HCT116 (cell line): ENCODE results near the gene ARHGAP10. TPM values are rescaled to one million over a fixed set of nuclear protein-coding genes. Genes with fewer than 3 reads are reported as not detected.

Experiments
- ATAC-seq: fragments of 200-7000 bp; cut with Tn5 transposase; 2 replicates; pipeline ENCODE4 v1.9.1; 2020; ENCODE audit warnings: mild to moderate bottlenecking, moderate library complexity
- BruUV-seq: library from RNA; stranded (reverse); fragments of 400-500 nt; replicated peaks from 2 replicates; lab custom pipeline; 2021; lab: Mats Ljungman, UMichigan
- CTCF ChIA-PET: fragments of 300-600 bp; sonication (Branson Sonifier 250); formaldehyde crosslinking; loops from one replicate; lab custom pipeline; 2021; ENCODE audit warnings: antibody characterized with exemption; lab: Charles Lee
- POLR2A ChIA-PET: fragments of 300-600, 350-600 bp; sonication (Branson Sonifier 250); formaldehyde crosslinking; loops from one replicate; lab custom pipeline; 2021; ENCODE audit warnings: antibody characterized with exemption; lab: Charles Lee
- RAD21 ChIA-PET, 2 experiments: fragments of 300-600 bp; sonication (Branson Sonifier 250); formaldehyde crosslinking; loops; one replicate each; lab custom pipeline; 2023; ENCODE audit warnings: low total read pairs in 2 of 2; ENCODE audit not compliant: uncharacterized antibody in 2 of 2, unreplicated experiment in 2 of 2, low non-redundant PET in 1 of 2; lab: Charles Lee
- DNase-seq: peaks from one replicate; pipeline ENCODE4 v3.0.0-alpha.2; 2010; ENCODE audit warnings: low read depth, low spot score
- H2AFZ ChIP-seq: fragments of 200-600 bp; shearing (Covaris generic), sonication (generic); 2 replicates; pipeline ENCODE4 v1.6.1; 2017; ENCODE audit warnings: low read depth, mixed run types, mixed read lengths, antibody characterized with exemption, low read length; ENCODE audit not compliant: poor library complexity, severe bottlenecking
- H3K27ac ChIP-seq: 2 replicates; pipeline ENCODE4 v1.5.1; 2012; ENCODE audit warnings: low read depth, low read length
- H3K27me3 ChIP-seq: fragments of 200-600 bp; sonication (generic); 2 replicates; pipeline ENCODE4 v1.6.1; 2016; ENCODE audit warnings: mixed run types, low read length, mixed read lengths; ENCODE audit not compliant: insufficient read depth
- H3K36me3 ChIP-seq, 2 experiments: fragments of 200-500 bp in 1 of 2; fragments of 200-600 bp in 1 of 2; sonication (Bioruptor generic) in 1 of 2; sonication (generic) in 1 of 2; 2 replicates each; pipeline versions ENCODE4 v1.5.1 to v1.6.1; 2014 to 2016; ENCODE audit warnings: low read length in 2 of 2, inconsistent platforms in 1 of 2, mixed read lengths in 1 of 2, mixed run types in 1 of 2; ENCODE audit not compliant: insufficient read depth in 2 of 2, control insufficient read depth in 1 of 2
- H3K4me1 ChIP-seq, 2 experiments: fragments of 200-600 bp in 1 of 2; sonication (generic) in 1 of 2; 2 replicates each; pipeline versions ENCODE4 v1.5.1 to v1.6.1; 2012 to 2017; ENCODE audit warnings: low read length in 2 of 2, inconsistent platforms in 1 of 2, mild to moderate bottlenecking in 1 of 2, mixed read lengths in 1 of 2, mixed run types in 1 of 2, moderate library complexity in 1 of 2; ENCODE audit not compliant: insufficient read depth in 2 of 2, control insufficient read depth in 1 of 2
- H3K4me2 ChIP-seq: fragments of 200-600 bp; sonication (generic); 2 replicates; pipeline ENCODE4 v1.6.1; 2017; ENCODE audit warnings: mixed run types, low read length, mixed read lengths
- H3K4me3 ChIP-seq, 2 experiments: fragments of 200-600 bp in 1 of 2; sonication (generic) in 1 of 2; replicated peaks in 1 of 2; 2 replicates each; pipeline ENCODE4 v1.5.1; 2011 to 2016; ENCODE audit warnings: low read length in 2 of 2, control low read depth in 1 of 2, low read depth in 1 of 2, mild to moderate bottlenecking in 1 of 2, mixed read lengths in 1 of 2, mixed run types in 1 of 2
- H3K79me2 ChIP-seq: fragments of 200-600 bp; sonication (generic); 2 replicates; pipeline ENCODE4 v1.6.1; 2017; ENCODE audit warnings: mild to moderate bottlenecking, mixed run types, low read length, moderate library complexity, mixed read lengths; ENCODE audit not compliant: insufficient read depth
- H3K9ac ChIP-seq: fragments of 200-600 bp; sonication (generic); 2 replicates; pipeline ENCODE4 v1.6.1; 2016; ENCODE audit warnings: low read length, mixed read lengths
- H3K9me2 ChIP-seq: fragments of 200-600 bp; sonication (generic), shearing (Covaris generic); 2 replicates; pipeline ENCODE4 v1.6.1; 2017; ENCODE audit warnings: mixed run types, mild to moderate bottlenecking, moderate library complexity; ENCODE audit not compliant: insufficient read depth
- H3K9me3 ChIP-seq, 2 experiments: fragments of 200-500 bp in 1 of 2; fragments of 200-600 bp in 1 of 2; sonication (Bioruptor generic) in 1 of 2; sonication (generic) in 1 of 2; 2 replicates each; pipeline ENCODE4 v1.6.1; 2014 to 2017; ENCODE audit warnings: low read length in 2 of 2, mixed read lengths in 2 of 2, inconsistent platforms in 1 of 2, low read depth in 1 of 2, mild to moderate bottlenecking in 1 of 2, mixed run types in 1 of 2, moderate library complexity in 1 of 2; ENCODE audit not compliant: control insufficient read depth in 1 of 2, insufficient read depth in 1 of 2
- H4K20me1 ChIP-seq: fragments of 200-600 bp; sonication (generic), shearing (Covaris generic); 2 replicates; pipeline ENCODE4 v1.6.1; 2017; ENCODE audit warnings: mixed run types, mild to moderate bottlenecking, moderate library complexity; ENCODE audit not compliant: insufficient read depth
- CBX3 ChIP-seq: IDR thresholded peaks from 2 replicates; pipeline ENCODE4 v1.6.1; 2012; ENCODE audit warnings: low read depth
- ELF1 ChIP-seq: IDR thresholded peaks from 2 replicates; pipeline ENCODE4 v1.6.1; 2012; ENCODE audit warnings: low read depth, borderline replicate concordance
- JUND ChIP-seq: IDR thresholded peaks from 2 replicates; pipeline ENCODE4 v1.6.1; 2012
- SRF ChIP-seq: IDR thresholded peaks from 2 replicates; pipeline ENCODE4 v1.6.1; 2012; ENCODE audit warnings: low read depth
- TCF7L2 ChIP-seq: IDR thresholded peaks from 2 replicates; pipeline ENCODE4 v1.7.0; 2011; ENCODE audit warnings: borderline replicate concordance, inconsistent platforms; ENCODE audit not compliant: insufficient read depth, insufficient read length; ENCODE audit errors: extremely low read depth
- YY1 ChIP-seq: IDR thresholded peaks from 2 replicates; pipeline ENCODE4 v1.6.1; 2011; ENCODE audit warnings: low read length, low read depth, moderate library complexity, mild to moderate bottlenecking; ENCODE audit not compliant: insufficient replicate concordance; ENCODE audit errors: extremely low read depth
- intact Hi-C: fragments of 100-400 bp; cut with micrococcal nuclease; formaldehyde crosslinking; loops from 2 replicates; pipeline ENCODE4 v1.10.0; 2022
- total RNA-seq: library from RNA; stranded (reverse); gene quantifications from one replicate; pipeline ENCODE4 v1.2.1, GENCODE V29; 2021; ENCODE audit not compliant: unreplicated experiment
- TF ChIP-seq, protein P1 (sequence below): IDR thresholded peaks from 2 replicates; pipeline ENCODE4 v1.6.1; 2012
- TF ChIP-seq, protein P2 (sequence below): IDR thresholded peaks from 2 replicates; pipeline ENCODE4 v1.6.1; 2011; ENCODE audit warnings: mild to moderate bottlenecking, low read length, moderate library complexity; ENCODE audit not compliant: insufficient replicate concordance; ENCODE audit errors: extremely low read depth
- TF ChIP-seq, protein P3 (sequence below): IDR thresholded peaks from 2 replicates; pipeline ENCODE4 v1.6.1; 2012

The ARHGAP10 gene
- total RNA-seq, 1 experiment from 2014 or later = 24.7 TPM

DNA sequence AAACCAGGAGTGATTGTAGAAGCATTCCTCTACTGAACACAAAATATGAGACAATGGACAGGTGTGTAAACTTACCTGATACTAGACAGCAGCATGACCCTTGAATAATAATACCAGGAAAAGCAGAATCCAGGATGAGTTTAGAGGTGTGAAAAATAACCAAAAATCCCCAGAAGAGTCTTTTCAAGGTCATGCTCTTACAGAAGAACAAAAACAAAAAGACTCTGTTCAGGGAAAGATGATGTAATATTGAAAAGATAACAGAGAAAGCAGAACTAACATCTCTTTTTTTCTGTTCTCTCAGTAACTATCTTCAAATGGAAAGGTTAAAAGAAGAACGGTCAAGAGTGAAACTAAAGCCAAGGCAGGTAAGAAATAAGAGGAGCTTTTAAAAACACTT lies 14.0 kb upstream of the ARHGAP10 start:
- no peak overlapping the region for H3K9ac ChIP-seq
- no peaks in the 10 kb centered on the region for H4K20me1 ChIP-seq
- CTCF ChIA-PET = no interaction called here
- POLR2A ChIA-PET = no interaction called here
- H3K4me3 ChIP-seq = no peak overlapping the region
- no peaks in the 10 kb centered on the region for H3K36me3 ChIP-seq
- H3K9me2 ChIP-seq = no peaks in the 10 kb centered on the region
- TF ChIP-seq YY1 (no peak), ELF1 (no peak), TCF7L2 (no peak), JUND (no peak), CBX3 (no peak), SRF (no peak)
- TF ChIP-seq, protein P1, sequence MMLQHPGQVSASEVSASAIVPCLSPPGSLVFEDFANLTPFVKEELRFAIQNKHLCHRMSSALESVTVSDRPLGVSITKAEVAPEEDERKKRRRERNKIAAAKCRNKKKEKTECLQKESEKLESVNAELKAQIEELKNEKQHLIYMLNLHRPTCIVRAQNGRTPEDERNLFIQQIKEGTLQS = no peak
- TF ChIP-seq, protein P2, sequence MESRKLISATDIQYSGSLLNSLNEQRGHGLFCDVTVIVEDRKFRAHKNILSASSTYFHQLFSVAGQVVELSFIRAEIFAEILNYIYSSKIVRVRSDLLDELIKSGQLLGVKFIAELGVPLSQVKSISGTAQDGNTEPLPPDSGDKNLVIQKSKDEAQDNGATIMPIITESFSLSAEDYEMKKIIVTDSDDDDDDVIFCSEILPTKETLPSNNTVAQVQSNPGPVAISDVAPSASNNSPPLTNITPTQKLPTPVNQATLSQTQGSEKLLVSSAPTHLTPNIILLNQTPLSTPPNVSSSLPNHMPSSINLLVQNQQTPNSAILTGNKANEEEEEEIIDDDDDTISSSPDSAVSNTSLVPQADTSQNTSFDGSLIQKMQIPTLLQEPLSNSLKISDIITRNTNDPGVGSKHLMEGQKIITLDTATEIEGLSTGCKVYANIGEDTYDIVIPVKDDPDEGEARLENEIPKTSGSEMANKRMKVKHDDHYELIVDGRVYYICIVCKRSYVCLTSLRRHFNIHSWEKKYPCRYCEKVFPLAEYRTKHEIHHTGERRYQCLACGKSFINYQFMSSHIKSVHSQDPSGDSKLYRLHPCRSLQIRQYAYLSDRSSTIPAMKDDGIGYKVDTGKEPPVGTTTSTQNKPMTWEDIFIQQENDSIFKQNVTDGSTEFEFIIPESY = no peak
- TF ChIP-seq, protein P3, sequence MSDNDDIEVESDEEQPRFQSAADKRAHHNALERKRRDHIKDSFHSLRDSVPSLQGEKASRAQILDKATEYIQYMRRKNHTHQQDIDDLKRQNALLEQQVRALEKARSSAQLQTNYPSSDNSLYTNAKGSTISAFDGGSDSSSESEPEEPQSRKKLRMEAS = no peak
- H3K27me3 ChIP-seq = no peaks in the 10 kb centered on the region
- RAD21 ChIA-PET = no interaction called here
- DNase-seq = no peak
- no peak for ATAC-seq
- H3K4me1 ChIP-seq = no peaks in the 10 kb centered on the region
- no TSS peak for BruUV-seq
- no peak overlapping the region for H2AFZ ChIP-seq
- no peak overlapping the region for H3K4me2 ChIP-seq
- no peaks in the 10 kb centered on the region for H3K79me2 ChIP-seq
- H3K27ac ChIP-seq = no peak overlapping the region
- no peaks in the 10 kb centered on the region for H3K9me3 ChIP-seq
- intact Hi-C loops = no loop called here
